Left colon (tissue), 2 donors: ENCODE data around the gene GAPDH. TPM values are rescaled to one million over a fixed set of nuclear protein-coding genes. Genes with fewer than 3 reads are reported as not detected.
"Not testable (repeated sequence)": the region's sequence is repeated elsewhere in the genome, so short reads cannot be mapped to it uniquely, and the experiment has no call there.

Experiments
- ATAC-seq: fragments of 200-7000 bp; cut with Tn5 transposase; one replicate; pipeline ENCODE4 v1.9.1; 2020; ENCODE audit warnings: mild to moderate bottlenecking, moderate library complexity
- DNase-seq, 2 donors: peaks; one replicate each; pipeline ENCODE4 v3.0.0-alpha.2; 2020
- intact Hi-C, 2 donors: fragments of 100-400 bp; cut with DNase I in 1 of 2; cut with micrococcal nuclease in 1 of 2; formaldehyde crosslinking; loops; one replicate each; pipeline versions ENCODE4 v1.11.2 to v1.14.0; 2022; cut with DNase I, micrococcal nuclease
- total RNA-seq, 2 donors: library from RNA; stranded (reverse); fragmentation: NEBNext Ultra II Directional; extraction: Animal tissue kit (Norgen Biotek cat#: 25700); gene quantifications; one replicate each; pipeline ENCODE4 v1.2.1, GENCODE V29; 2021
- donor health status: DM: no; HTN: no; CAD: no.
- donor health status: DM: yes; HTN: yes; CAD: no.

GAPDH gene
- total RNA-seq, 2 donors from 2014 or later, result 2,230 to 2,756 TPM

DNA sequence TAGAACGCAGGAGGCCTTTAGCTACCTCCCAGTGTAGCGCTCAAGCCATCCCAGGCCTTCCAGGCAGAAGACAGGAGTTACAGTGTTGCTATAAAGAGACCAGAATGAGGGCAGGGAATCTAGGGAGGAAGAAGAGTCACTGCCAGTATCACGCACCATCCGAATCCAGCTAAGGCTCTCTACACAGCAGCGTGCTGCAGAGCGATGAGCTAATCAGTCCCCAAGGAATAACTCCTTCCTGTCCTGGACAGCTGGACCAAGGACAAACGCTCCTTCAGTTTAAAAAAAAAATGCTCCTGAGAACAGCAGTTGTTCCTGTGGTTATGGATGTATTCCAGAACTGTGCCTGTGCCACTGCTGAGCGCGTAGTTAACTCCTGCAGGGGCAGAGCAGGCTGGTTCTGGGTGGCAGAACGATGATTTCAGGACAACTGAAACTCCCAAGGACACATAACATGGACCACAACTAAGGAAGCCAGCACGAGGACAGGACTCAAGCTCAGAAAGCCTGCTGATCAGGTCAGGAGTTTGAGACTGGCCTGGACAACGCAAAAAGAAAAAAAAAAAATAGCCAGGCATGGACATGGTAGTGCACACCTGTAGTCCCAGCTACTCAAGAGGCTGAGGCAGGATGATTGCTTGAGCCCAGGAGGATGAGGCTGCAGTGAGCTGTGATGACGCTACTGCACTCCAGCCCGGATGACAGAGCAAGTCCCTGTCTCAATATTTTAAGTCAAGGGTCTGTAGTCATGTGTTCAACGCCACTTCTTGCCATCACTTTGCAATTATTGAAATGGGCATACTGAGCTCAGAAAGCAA is 18.9 kb downstream of the GAPDH start:
- intact Hi-C loops, result no loop called here
- ATAC-seq, result no peak
- DNase-seq, result no peak

DNA sequence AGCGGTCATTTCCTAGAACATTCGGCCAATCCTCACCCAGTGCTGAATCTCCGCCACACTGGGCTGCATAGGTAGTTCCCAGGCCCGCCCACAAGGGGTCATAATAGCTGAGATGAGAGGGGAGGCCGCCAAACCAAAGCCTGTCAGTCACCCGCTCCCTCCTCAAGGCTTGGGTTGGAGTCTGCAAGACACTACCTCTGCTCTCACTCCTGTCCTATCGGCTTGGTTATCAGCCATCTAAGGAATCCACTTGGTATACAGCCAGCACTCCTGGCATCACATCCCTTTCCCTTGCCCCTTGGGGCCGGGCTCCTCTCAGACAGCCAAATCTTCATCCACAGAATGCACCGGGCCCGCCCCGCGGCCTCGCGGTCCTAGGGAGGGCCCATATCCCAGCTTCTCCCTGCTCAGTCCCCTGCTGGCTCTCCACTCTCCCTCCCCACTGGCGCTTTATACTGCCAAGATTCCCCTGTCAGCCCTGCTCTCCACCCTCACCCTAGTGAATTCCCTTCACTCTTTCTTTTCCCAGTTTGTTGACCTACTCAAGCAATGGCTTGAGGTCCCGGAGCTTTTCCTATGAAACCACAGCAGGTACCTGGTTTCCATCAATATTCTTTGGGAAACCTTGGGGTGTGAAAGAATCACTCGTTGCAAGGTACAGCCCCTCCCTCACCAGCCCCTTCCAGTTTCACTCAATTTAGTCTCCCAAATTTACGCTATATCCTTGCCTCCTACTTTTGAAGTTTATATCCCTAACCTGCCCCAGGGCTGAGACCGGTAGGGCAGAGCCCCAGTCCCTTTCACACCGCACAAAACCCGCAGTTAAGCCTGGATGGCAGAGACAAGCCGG is 20.1 kb downstream of the GAPDH start:
- DNase-seq (peak; percentile 72 to 84), ATAC-seq (peak; percentile 69)
- intact Hi-C loops, result no loop called here

DNA sequence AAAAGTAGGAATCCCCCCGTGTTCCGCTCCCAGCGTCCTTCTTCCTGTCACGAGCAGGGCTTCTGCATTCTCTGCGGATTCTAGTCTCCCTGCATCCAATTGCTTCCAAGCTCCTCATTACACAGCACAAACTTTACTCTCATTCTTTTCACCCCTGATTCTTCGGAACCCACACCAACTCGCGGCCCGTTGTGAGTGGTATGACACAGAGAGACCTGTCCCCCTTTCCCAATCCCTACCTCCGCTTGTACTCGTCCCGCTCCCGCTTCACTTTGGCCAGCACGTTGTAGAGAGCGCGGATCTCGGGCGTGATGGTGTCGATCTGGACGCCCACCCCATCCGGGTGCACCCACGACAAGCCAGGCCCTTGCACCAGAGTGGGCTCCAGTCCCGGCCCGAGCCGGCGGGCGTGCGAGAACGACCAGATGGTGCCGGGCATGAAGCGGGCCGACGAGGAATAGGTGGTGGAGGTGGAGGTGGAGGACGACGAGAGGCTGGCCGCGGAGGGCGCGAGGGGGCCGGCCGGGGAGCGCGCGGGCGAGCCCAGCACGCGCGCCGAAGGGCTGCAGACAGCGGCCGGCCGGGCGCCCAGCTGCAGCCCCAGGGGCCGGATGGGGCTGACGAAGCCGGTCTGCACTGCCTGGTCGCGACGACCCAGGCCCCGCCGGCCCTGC is 20.8 kb downstream of the GAPDH start:
- ATAC-seq, result no peak
- DNase-seq, result no peak
- intact Hi-C loops, result no loop called here

DNA sequence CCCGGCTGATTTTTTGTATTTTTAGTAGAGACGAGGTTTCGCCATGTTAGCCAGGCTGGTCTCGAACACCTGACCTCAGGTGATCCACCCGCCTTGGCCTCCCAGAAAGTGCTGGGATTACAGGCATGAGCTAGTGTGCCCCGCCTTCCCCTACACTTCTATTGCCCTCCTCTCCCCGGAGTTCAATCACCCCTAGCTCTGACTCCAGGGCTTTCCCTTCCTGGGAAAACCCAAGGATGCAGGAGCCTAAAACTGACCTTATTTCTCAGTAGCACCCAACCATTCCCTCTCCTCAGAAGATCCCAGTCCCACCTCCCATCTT is 22.1 kb downstream of the GAPDH start:
- ATAC-seq, DNase-seq, intact Hi-C loops: not testable (repeated sequence)

DNA sequence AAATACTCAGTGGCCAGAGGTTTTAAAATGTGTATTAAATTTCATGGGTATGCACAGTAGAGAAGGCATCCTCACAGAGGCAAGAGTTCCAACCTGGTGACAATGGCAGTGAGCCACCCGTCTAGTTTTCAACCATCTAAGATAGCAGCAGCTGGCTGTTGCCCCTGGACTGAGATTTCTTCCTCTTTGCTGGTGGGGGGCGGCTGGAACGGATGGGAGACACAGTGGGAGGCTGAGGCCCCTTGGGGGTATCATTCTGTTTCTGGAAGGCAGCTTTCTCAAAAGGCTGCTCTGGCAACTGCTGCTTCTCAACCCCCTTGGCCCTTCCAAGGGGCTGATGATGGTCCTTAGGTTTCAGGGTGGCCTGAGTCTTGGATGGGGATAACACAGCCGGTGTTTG is 22.5 kb downstream of the GAPDH start:
- ATAC-seq (no peak), DNase-seq (no peak)
- intact Hi-C loops, result no loop called here

DNA sequence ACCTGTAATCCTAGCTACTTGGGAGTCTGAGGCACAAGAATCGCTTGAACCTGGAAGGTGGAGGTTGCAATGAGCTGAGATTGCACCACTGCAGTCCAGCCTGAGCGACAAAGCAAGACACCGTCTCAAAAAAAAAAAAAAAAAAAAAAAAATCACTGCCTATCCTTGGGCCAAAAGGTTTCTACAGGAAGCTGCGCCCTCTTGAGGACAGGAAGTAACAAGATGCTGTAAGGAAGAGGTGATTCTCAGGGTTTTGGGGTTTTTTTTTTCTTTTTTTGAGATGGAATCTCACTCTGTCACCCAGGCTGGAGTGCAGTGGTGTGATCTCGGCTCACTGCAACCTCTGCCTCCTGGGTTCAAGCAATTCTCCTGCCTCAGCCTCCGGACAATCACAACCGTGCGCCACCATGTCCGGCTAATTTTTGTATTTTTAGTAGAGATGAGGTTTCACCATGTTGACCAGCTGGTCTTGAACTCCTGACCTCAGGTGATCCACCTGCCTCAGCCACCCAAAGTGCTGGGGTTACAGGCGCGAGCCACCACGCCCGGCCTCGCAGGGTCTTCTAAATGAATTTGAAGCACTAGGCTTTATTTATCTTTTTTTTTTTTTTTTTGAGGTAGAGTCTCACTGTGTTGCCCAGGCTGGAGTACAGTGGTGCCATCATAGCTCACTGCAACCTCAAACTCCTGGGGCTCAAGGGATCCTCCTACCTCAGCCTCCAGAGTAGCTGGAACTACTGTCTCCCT is 23.9 kb downstream of the GAPDH start:
- ATAC-seq, result peak; percentile 55
- intact Hi-C loops, DNase-seq: not testable (repeated sequence)

DNA sequence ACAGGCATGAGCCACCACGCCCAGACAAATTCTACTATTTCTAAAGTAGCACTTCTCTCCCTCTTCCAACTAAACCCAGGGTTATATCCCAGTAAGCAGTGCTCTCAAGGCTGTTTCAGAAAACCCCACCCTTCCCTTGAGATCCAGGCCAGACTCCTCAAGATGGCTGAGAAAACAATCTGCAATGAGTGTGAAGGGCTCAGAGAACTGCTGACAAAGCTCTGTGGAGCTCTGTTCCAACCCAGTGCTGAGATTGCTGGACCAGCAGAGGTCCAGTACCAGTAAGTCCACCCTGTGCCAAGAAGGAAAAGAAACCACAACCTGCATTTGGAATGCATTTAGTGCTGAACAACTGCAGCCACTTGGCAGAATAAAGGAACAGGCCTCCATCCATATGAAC is 25.2 kb downstream of the GAPDH start:
- intact Hi-C loops, result no loop called here
- ATAC-seq (no peak), DNase-seq (no peak)

DNA sequence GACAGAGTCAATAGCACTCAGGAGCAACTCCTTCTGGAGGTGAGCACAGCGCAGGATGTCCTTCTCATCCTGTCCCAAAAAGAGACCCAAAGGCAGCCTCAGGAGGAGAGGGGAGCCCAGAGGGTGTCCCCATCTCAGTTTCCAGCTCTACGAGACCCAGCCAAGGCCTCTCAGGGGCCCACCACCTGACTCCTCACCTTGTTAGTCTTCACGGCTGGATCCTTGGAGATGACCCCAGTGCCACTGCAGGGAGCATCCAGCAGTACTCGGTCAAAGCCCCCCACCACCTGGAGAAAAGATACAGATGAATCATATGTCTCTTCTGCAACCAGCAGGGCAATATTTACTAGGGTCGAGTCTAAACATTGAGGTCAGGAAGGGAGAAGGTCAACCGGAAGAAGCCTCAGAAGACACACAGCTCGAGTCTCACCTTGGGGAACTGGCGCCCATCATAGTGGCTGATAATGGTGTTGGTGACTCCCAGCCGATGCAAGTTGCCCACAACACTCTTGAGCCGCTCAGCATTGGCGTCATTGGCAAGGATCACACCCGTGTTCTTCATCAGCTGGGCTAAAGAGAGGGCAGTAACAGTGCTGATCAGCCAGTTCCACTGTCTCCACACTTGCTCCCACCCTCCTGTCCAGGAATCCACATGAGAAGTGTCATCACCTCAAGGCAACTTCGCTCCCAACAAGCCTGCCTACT is 26.3 kb downstream of the GAPDH start:
- intact Hi-C loops, result no loop called here
- ATAC-seq (no peak), DNase-seq (no peak)

DNA sequence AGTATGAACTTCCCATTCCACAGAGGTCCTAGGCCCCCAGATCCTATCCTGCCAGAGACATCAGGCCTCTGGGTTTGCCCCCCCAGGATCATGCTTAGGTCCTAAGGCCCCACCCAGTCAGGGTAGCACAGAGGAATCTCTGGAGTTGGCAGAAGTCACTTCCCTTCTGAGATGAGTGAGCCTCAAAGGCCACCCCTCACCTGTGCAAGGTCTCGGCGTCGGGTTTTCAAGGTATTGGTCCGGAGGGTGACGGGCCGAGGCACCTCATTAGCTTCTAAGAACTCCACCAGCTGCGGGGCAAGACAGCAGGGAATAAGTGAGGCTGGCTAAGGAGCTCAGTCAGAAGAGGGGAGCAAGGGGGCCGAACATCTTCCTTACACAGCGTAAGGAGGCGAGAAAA is 28.6 kb downstream of the GAPDH start:
- intact Hi-C loops, result no loop called here
- ATAC-seq, result no peak
- DNase-seq, result no peak

DNA sequence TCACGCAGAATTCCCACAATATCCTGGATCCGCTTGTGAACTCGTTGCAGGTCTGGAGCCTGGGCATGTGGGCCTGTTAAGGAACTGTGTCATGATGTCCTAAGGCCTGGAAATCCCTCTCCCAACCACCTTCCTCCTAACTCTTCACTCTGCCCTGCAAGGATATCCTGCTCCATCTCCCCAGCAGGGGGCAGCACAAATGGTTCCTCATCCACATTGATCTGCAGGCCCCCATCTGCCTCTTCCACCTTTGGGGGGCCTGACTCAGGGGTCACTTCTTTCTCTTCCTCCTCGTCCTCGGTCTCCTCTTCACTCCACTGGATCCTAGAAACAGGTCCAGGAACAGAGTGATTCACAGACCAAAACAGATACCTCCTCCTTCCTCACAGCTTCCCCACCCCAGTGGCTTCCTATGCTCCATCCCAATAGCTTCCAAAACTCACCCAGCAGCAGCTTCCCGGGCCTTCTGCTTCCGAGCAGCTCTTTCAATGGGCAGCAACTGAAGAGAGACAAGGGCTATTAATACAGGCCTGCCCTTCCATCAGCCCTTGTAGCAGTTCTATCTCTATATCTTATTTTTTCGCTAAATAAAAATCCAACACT is 29.2 kb downstream of the GAPDH start:
- ATAC-seq, result peak; percentile 24
- peak in 1 of 2 donors; percentile 76 for DNase-seq
- intact Hi-C loops, result no loop called here

DNA sequence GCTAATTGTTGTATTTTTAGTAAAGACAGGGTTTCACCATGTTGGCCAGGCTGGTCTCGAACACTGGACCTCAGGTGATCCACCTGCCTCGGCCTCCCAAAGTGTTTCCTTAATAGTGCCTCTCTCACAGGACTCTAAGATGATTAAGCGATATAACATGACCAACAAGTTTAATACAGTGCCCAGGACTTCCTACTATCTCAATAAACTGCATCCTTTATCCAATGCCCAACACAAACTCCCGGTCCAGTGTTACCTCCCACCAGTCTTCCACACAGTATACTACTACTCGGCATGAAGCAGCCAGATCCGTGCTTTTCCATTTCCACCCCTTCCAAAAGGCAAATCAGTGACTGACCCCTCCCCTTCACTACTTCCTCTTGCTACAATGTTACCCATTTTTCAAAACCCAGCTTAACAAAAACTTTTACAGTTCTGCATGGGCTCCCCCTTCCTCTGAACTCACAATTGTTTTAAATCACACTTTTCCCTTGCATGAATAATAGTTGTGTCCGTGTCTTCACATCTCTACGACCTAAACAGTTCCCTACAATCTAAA is 32.9 kb downstream of the GAPDH start:
- DNase-seq (no peak), ATAC-seq (no peak)
- intact Hi-C loops, result no loop called here

DNA sequence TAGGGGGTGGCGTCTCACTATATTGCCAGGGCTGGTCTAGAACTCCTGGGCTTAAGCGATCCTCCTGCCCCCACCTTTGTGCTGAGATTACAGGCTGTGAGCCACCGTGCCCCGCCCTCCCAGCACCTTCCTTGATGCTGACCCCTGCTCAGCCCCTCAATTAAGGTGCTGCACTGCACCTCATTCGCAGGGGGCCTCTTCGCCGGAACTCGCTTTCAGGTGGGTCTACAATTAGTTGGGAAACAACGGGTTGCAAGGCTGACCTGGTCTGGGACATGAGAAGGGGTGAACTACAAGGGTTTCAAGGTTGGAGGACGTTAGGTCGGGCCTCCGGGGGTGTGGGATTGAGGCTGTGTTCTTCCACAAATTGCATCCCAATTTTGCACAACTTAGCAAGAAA is 35.0 kb downstream of the GAPDH start:
- ATAC-seq (no peak), DNase-seq (no peak)
- intact Hi-C loops, result no loop called here

DNA sequence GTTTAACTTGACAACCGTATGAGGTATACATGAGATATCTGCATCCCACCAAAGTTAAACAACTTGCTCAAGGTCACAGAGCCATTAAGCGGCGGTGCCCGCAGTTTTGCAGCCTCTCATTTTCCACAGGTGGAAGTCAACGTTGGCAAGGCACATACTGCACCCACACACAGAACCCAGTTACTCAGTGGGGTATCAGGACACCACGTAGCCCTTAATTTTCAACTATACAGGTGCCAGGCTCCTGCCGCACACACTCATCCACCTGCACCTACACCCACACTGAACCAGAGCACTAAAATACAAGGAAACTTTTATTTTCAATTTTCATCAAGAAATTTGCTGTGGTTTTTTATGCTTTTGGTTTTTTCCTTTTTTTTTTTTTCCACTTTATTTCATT is 35.5 kb downstream of the GAPDH start:
- intact Hi-C loops, result no loop called here

DNA sequence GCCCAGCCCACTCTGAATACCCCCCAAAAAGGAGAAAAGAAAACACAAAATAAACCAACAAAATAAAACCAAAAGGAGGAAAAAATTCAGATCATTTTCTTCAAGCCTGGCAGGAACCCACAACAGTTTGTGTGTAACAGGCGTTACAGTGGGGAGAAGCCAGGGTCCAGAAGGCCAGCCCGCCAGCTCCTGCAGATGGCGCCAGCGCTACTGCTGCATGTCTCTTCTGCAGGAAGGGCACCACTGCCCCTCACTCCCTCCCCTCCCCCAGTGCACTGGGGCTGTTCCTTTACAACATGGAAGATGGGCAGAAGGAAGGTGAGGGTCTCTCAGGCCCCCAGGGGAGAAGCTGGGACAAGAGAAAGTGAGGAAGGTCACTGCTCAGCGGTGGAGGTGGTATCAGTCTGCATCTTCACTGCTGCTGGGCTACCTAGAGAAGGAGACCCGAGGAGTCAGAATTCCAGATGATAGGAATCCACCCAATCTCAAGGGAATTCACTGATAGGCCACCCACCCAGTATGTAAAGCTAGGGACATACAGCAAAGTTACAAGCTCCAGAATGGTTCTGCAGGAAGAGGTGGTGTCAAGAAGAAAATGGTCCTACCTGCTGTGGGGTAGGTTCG is 36.1 kb downstream of the GAPDH start:
- intact Hi-C loops, result no loop called here
- ATAC-seq (peak; percentile 28), DNase-seq (peak; percentile 44 to 74)

More for the DNA sequence above, 35.5 kb downstream of the GAPDH start:
- DNase-seq (no peak), ATAC-seq (no peak)

DNA sequence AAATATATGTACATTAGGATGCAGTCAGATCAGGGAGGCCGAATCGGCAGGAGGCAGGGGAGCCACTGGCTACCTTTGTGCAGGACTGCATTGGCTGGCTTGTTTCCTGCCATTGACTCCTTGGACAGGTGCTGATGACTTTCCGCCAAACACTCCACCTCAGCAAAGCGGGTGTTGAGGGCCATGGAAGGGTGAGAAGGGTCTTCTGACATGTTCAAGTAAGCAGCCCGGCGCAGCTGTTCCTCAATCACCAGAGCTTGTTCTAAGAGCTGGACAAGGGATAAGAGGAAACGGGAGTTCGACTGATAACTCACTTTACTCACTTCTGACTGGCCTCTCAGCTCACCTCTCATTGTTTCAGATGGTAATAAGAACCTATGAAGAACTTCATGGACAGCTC is 38.7 kb downstream of the GAPDH start:
- intact Hi-C loops, result no loop called here
- DNase-seq, result no peak
- ATAC-seq, result no peak

DNA sequence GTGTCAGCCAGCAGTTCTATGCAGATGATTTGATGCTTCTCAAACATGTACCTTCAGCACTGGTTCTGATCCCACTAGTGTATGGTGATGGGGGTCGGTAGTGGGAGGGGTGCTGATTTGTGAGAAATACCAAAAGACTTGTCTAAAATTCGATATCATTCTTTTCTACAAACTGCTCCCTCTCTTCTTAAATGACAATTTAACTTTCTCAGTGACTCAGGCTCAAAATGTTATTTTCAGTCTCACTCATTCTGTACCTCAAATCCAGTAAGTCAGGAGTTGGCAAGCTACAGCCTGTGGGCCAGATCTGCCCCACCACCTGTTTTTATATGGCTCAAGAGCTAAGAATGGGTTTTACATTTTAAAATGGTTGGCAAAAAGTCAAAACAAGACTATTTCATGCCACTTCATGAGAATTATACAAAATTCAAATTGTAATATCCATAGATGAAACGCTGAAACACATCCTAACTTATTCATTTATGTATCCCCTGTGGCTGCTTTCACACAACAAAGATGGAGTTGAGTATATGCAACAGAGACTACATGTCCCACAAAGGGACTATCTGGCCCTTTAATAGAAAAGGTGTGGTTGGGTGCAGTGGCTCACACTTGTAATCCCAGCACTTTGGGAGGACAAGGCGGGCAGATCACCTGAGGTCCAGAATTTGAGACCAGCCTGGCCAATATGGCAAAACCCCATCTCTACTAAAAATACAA is 40.4 kb downstream of the GAPDH start:
- no peak for DNase-seq
- intact Hi-C loops, result no loop called here
- no peak for ATAC-seq

DNA sequence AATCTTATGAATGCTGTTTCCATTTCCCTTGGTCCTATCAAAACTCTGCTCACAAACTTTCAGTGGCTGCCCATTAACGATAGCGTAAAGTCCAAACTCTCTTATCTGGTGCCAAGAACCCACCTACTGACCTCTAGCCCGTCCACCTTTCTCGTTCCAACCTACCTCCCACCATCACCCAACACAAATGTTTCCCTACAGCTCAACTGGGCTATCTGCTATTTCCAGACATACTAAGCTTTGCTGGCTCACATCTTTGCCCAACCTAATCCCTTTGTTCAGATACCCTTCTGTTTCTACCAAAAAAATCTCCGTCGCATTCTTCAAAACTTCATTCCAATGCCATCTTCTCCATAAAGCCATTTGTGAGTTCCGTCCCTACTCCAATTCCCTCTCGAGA is 41.3 kb downstream of the GAPDH start:
- intact Hi-C loops, result no loop called here
- ATAC-seq, result no peak
- DNase-seq, result no peak
